WTC11 (cell line): Measurements from ENCODE around the gene SLC16A10. TPM values are rescaled to one million over a fixed set of nuclear protein-coding genes. Genes with fewer than 3 reads are reported as not detected.

Experiments used
- ATAC-seq: fragments of 200-7000 bp; cut with Tn5 transposase; 2 replicates; pipeline ENCODE4 v1.10.0; 2021; ENCODE audit warnings: mild to moderate bottlenecking, moderate library complexity
- CTCF ChIA-PET: fragments of 300-600 bp; sonication (Branson Sonifier 250); formaldehyde crosslinking; loops from one replicate; lab custom pipeline; 2021; ENCODE audit warnings: antibody characterized with exemption; lab: Charles Lee
- POLR2A ChIA-PET: fragments of 350-600 bp; sonication (Branson Sonifier 250); formaldehyde crosslinking; loops from one replicate; lab custom pipeline; 2021; ENCODE audit warnings: antibody characterized with exemption; lab: Charles Lee
- DNase-seq: peaks from one replicate; pipeline ENCODE4 v3.0.0; 2021; ENCODE audit warnings: low spot score
- H3K27ac Mint-ChIP-seq: 2 replicates; pipeline ENCODE4 v1.8.0; 2021; ENCODE audit warnings: mixed read lengths
- H3K27me3 Mint-ChIP-seq: 2 replicates; pipeline ENCODE4 v1.8.0; 2021; ENCODE audit warnings: low read depth, mild to moderate bottlenecking, moderate library complexity, mixed read lengths
- H3K36me3 Mint-ChIP-seq: 2 replicates; pipeline ENCODE4 v1.8.0; 2021; ENCODE audit warnings: mixed read lengths
- H3K4me1 Mint-ChIP-seq: 2 replicates; pipeline ENCODE4 v1.8.0; 2022; ENCODE audit warnings: mixed read lengths
- H3K4me3 Mint-ChIP-seq: 2 replicates; pipeline ENCODE4 v1.8.0; 2021; ENCODE audit warnings: mild to moderate bottlenecking, moderate library complexity, mixed read lengths
- H3K9me3 Mint-ChIP-seq: 2 replicates; pipeline ENCODE4 v1.8.0; 2021; ENCODE audit warnings: mixed read lengths
- ATF6 ChIP-seq: sonication (generic); formaldehyde crosslinking; IDR thresholded peaks from 2 replicates; pipeline ENCODE4 v1.8.1; 2023; ENCODE audit warnings: mild to moderate bottlenecking, missing genetic modification reagents
- CBFB ChIP-seq: sonication (generic); formaldehyde crosslinking; IDR thresholded peaks from 2 replicates; pipeline ENCODE4 v1.8.1; 2022; ENCODE audit warnings: mild to moderate bottlenecking, low read depth, missing genetic modification reagents
- CTCF ChIP-seq: fragments of 200-600 bp; IDR thresholded peaks from 2 replicates; pipeline ENCODE4 v1.8.0; 2022; ENCODE audit warnings: antibody characterized with exemption
- ERG ChIP-seq: fragments of 250-450 bp; sonication (Bioruptor Pico); IDR thresholded peaks from 2 replicates; pipeline ENCODE4 v1.8.0; 2021; ENCODE audit warnings: mild to moderate bottlenecking
- IRF1 ChIP-seq: sonication (generic); formaldehyde crosslinking; IDR thresholded peaks from 2 replicates; pipeline ENCODE4 v1.8.0; 2023; ENCODE audit warnings: missing genetic modification reagents
- JUN ChIP-seq: sonication (generic); formaldehyde crosslinking; IDR thresholded peaks from 2 replicates; pipeline ENCODE4 v1.8.0; 2023; ENCODE audit warnings: mild to moderate bottlenecking, missing genetic modification reagents
- MYBL2 ChIP-seq: sonication (generic); formaldehyde crosslinking; IDR thresholded peaks from 2 replicates; pipeline ENCODE4 v1.8.1; 2023; ENCODE audit warnings: mild to moderate bottlenecking, moderate library complexity, missing genetic modification reagents
- NFE2L1 ChIP-seq: sonication (generic); formaldehyde crosslinking; IDR thresholded peaks from 2 replicates; pipeline ENCODE4 v1.8.1; 2023; ENCODE audit warnings: missing genetic modification reagents
- PRDM15 ChIP-seq: sonication (generic); formaldehyde crosslinking; IDR thresholded peaks from 2 replicates; pipeline ENCODE4 v1.8.0; 2022; ENCODE audit warnings: missing genetic modification reagents
- PRRX2 ChIP-seq: fragments of 250-450 bp; sonication (Bioruptor Pico); IDR thresholded peaks from 2 replicates; pipeline ENCODE4 v1.8.0; 2021; ENCODE audit warnings: mild to moderate bottlenecking
- USF1 ChIP-seq: sonication (generic); formaldehyde crosslinking; IDR thresholded peaks from 2 replicates; pipeline ENCODE4 v1.8.0; 2022; ENCODE audit warnings: mild to moderate bottlenecking, missing genetic modification reagents
- ZNF121 ChIP-seq: sonication (generic); formaldehyde crosslinking; IDR thresholded peaks from 2 replicates; pipeline ENCODE4 v1.8.0; 2023; ENCODE audit warnings: missing genetic modification reagents
- ZNF263 ChIP-seq: sonication (generic); formaldehyde crosslinking; IDR thresholded peaks from 2 replicates; pipeline ENCODE4 v1.8.1; 2022; ENCODE audit warnings: low read depth, mild to moderate bottlenecking, moderate library complexity, missing genetic modification reagents
- ZNF512 ChIP-seq: sonication (generic); formaldehyde crosslinking; IDR thresholded peaks from 2 replicates; pipeline ENCODE4 v1.8.1; 2022; ENCODE audit warnings: missing genetic modification reagents, borderline replicate concordance
- ZNF532 ChIP-seq: fragments of 250-450 bp; sonication (Bioruptor Pico); IDR thresholded peaks from 2 replicates; pipeline ENCODE4 v1.9.0; 2021; ENCODE audit warnings: mild to moderate bottlenecking, borderline replicate concordance
- total RNA-seq: library from RNA; stranded (reverse); gene quantifications from 3 replicates; pipeline ENCODE4 v1.2.3, GENCODE V29; 2021

Gene SLC16A10
- total RNA-seq, 1 experiment from 2014 or later: 18.4 TPM

GRCh38 chr6:111238464-111239119 lies 151.3 kb downstream of the SLC16A10 start:
- ATAC-seq: no peak
- H3K4me3 Mint-ChIP-seq: no peak overlapping the region
- POLR2A ChIA-PET: no interaction called here

GRCh38 chr6:111239461-111239860 lies 152.2 kb downstream of the SLC16A10 start:
- H3K4me1 Mint-ChIP-seq: no peaks in the 10 kb centered on the region
- no peaks in the 10 kb centered on the region for H3K36me3 Mint-ChIP-seq
- peaks cover 4% of the 10 kb centered on the region; the same call in 1 of the 2 replicates for H3K9me3 Mint-ChIP-seq
- no peak for DNase-seq
- ChIA-PET CTCF (interaction anchor here (1.3 kb wide), 1 partner anchor 19 kb away, joined by 3 read pairs; a partner anchor contains a TSS), POLR2A (interaction anchor here (0.6 kb wide), 1 partner anchor 149 kb away, joined by 3 read pairs; no protein-coding TSS in a partner anchor)
- H3K4me3 Mint-ChIP-seq: no peak overlapping the region
- ATAC-seq: no peak
- H3K27me3 Mint-ChIP-seq: no peaks in the 10 kb centered on the region
- H3K27ac Mint-ChIP-seq: no peak overlapping the region
- TF ChIP-seq JUN (CRISPR knock-in tag) (no peak), ZNF512 (CRISPR knock-in tag) (no peak), PRDM15 (CRISPR knock-in tag) (no peak), CTCF (no peak), ZNF532 (CRISPR knock-in tag) (no peak), ZNF263 (CRISPR knock-in tag) (no peak), ATF6 (CRISPR knock-in tag) (no peak), NFE2L1 (CRISPR knock-in tag) (no peak), ZNF121 (CRISPR knock-in tag) (no peak), CBFB (CRISPR knock-in tag) (no peak), USF1 (no peak), PRRX2 (no peak), MYBL2 (no peak), IRF1 (CRISPR knock-in tag) (no peak)

More at GRCh38 chr6:111238464-111239119, 151.3 kb downstream of the SLC16A10 start:
- CTCF ChIA-PET: interaction anchor here (1.3 kb wide), 1 partner anchor 20 kb away, joined by 3 read pairs; a partner anchor contains a TSS
- Mint-ChIP-seq H3K9me3 (peaks cover 4% of the 10 kb centered on the region; the same call in 1 of the 2 replicates), H3K4me1 (peaks cover 7% of the 10 kb centered on the region), H3K27me3 (no peaks in the 10 kb centered on the region; the same call in 1 of the 2 replicates), H3K36me3 (no peaks in the 10 kb centered on the region), H3K27ac (no peak overlapping the region)
- no peak for DNase-seq
- TF ChIP-seq ERG (CRISPR knock-in tag): no peak
- no peak for TF ChIP-seq ZNF263 (CRISPR knock-in tag)
